ENCODE results near the gene ZBBX.

Gene ZBBX

DNA sequence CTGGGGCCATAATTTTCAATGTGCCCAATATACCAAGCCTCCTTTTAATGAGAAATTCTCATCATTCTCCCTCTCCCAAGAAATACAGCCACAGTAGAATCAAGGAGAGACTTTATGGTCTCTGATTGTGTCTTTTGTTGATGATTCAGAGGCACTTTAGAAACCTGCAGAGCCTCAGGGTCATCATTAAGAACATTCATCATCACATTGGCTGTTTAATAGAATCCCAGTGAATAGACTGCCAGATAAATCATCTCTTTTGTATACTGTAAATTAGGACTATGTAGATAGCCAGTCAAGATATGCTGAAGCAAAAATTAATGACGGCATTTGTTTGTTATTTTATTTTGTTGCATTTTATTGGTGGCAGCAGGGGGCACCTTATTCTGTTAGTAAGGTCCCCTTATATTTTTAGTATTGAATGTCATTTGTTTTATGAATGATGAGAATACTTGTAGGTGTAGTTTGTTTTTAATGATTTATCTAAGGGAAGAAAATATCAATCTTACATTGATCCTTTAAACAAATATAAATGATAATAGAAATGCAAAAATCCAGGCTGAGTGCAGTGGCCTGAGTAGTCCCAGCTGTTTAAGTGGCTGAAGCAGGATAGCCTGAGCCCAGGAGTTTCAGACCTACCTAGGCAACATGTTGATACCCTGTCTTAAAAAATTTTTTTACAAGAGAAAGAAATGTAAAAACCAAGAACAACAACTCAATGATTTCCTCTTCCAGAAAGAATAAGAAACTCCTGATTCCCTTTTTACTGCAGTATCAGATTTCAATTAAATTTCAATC lies 138.8 kb downstream of the ZBBX start:
- no peaks in the 10 kb centered on the region for H3K9me3 ChIP-seq (ENCODE audit: control insufficient read depth in 2 of 2, low read length in 2 of 2)
- H3K4me3 ChIP-seq (ENCODE audit: low read length in 2 of 2): no peak overlapping the region
- H3K9ac ChIP-seq (ENCODE audit: low read length in 2 of 2): no peak overlapping the region
- no peaks in the 10 kb centered on the region for H3K27me3 ChIP-seq (ENCODE audit: control insufficient read depth in 1 of 2, insufficient read depth in 2 of 2, low read length in 2 of 2)
- H3K27ac ChIP-seq (ENCODE audit: low read length): no peak overlapping the region
- H3K4me1 ChIP-seq (ENCODE audit: control insufficient read depth, insufficient read depth, low read length): no peaks in the 10 kb centered on the region
- no peaks in the 10 kb centered on the region for H3K36me3 ChIP-seq (ENCODE audit: control insufficient read depth in 2 of 2, insufficient read depth in 2 of 2, low read length in 2 of 2)

- Histone ChIP-seq H3K9me3 (ENCODE audit: control insufficient read depth in 2 of 2, low read length in 2 of 2) (no peaks in the 10 kb centered on the region), H3K36me3 (ENCODE audit: control insufficient read depth in 2 of 2, insufficient read depth in 2 of 2, low read length in 2 of 2) (no peaks in the 10 kb centered on the region), H3K27ac (ENCODE audit: low read length) (no peak overlapping the region), H3K4me1 (ENCODE audit: control insufficient read depth, insufficient read depth, low read length) (no peaks in the 10 kb centered on the region), H3K4me3 (ENCODE audit: low read length in 2 of 2) (no peak overlapping the region), H3K9ac (ENCODE audit: low read length in 2 of 2) (no peak overlapping the region), H3K27me3 (ENCODE audit: control insufficient read depth in 1 of 2, insufficient read depth in 2 of 2, low read length in 2 of 2) (no peaks in the 10 kb centered on the region)
These were observed 152.0 kb downstream of the ZBBX start for GRCh38 chr3:167228135-167228534.

DNA sequence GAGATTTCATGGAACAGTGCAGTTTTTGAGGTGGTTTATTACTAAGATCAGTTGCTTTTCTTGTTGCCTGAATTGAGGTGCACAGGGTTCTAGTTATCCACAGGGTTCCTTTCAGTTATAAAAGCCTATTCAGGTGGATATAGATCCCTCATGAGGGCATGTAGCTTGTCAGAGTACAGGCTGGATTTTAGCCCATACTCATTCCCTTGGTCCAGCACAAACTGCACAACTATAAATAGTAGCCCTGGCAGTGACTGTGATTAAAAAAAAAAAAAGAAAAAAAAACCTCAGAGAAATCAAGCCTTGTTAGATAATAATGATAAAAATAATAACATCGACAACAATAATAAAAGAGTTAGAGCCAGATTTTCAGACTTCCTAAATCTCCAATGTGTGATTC lies 154.3 kb downstream of the ZBBX start:
- Histone ChIP-seq H3K4me1 (ENCODE audit: control insufficient read depth, insufficient read depth, low read length) (no peaks in the 10 kb centered on the region), H3K9ac (ENCODE audit: low read length in 2 of 2) (no peak overlapping the region), H3K4me3 (ENCODE audit: low read length in 2 of 2) (no peak overlapping the region), H3K36me3 (ENCODE audit: control insufficient read depth in 2 of 2, insufficient read depth in 2 of 2, low read length in 2 of 2) (no peaks in the 10 kb centered on the region), H3K9me3 (ENCODE audit: control insufficient read depth in 2 of 2, low read length in 2 of 2) (no peaks in the 10 kb centered on the region), H3K27ac (ENCODE audit: low read length) (no peak overlapping the region), H3K27me3 (ENCODE audit: control insufficient read depth in 1 of 2, insufficient read depth in 2 of 2, low read length in 2 of 2) (no peaks in the 10 kb centered on the region)

DNA sequence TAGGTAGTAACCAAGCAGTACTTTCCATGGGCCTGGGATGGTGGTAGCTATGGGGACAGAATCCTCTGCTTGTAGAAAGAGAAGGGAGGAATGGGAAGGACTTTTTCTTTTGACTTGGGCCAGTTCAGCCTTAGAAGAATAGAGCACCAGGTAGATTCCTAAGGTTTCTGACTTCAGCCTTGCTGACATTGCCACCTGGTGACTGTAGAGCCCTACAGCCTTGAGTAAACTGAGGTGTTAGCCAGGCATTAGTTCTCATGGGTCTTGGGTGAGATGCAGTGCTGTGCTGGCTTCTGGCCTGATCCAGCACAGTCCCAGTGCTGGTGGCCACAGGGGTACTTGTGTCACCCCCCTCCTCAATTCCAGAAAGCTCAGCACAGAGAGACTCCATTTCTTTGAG lies 171.1 kb downstream of the ZBBX start:
- no peaks in the 10 kb centered on the region for H3K27me3 ChIP-seq (ENCODE audit: control insufficient read depth in 1 of 2, insufficient read depth in 2 of 2, low read length in 2 of 2)
- no peak overlapping the region for H3K27ac ChIP-seq (ENCODE audit: low read length)
- no peak overlapping the region for H3K4me3 ChIP-seq (ENCODE audit: low read length in 2 of 2)
- no peaks in the 10 kb centered on the region for H3K36me3 ChIP-seq (ENCODE audit: control insufficient read depth in 2 of 2, insufficient read depth in 2 of 2, low read length in 2 of 2)
- H3K4me1 ChIP-seq (ENCODE audit: control insufficient read depth, insufficient read depth, low read length): no peaks in the 10 kb centered on the region
- no peaks in the 10 kb centered on the region for H3K9me3 ChIP-seq (ENCODE audit: control insufficient read depth in 2 of 2, low read length in 2 of 2)
- H3K9ac ChIP-seq (ENCODE audit: low read length in 2 of 2): no peak overlapping the region

GRCh38 chr3:167203062-167203461 lies 177.0 kb downstream of the ZBBX start:
- H3K27ac ChIP-seq (ENCODE audit: low read length): no peak overlapping the region

DNA sequence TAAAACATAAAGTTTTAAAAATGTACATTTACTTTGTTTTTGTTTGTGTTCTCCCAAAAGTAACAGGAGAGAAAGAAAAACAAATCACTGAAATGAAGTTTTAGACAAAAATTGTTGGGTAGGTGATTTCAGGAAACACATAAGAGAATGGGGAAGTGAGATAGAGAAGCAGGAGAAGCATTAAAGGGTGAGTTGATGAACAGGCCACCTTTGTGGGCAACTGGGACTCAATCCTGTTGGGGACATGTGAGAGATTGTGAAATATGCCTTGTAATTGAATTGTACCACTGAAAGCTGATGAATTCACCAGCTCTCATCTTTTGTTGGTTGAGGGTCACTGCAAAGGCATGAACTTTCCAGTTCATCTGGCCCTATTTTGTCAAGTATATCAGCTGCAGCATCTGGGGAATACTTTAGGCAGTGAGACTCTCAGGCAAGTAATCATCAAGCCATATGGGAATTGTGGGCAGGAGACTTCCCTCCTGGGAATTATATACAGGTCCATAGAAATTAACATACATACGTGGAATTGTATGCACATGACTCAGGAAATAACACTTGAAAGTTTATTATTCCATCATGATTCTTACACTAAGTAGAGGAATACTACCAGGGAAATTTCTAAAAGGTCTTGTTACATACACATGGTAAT lies 181.0 kb downstream of the ZBBX start:
- no peaks in the 10 kb centered on the region for H3K4me1 ChIP-seq (ENCODE audit: control insufficient read depth, insufficient read depth, low read length)
- H3K36me3 ChIP-seq (ENCODE audit: control insufficient read depth in 2 of 2, insufficient read depth in 2 of 2, low read length in 2 of 2): no peaks in the 10 kb centered on the region
- H3K27me3 ChIP-seq (ENCODE audit: control insufficient read depth in 1 of 2, insufficient read depth in 2 of 2, low read length in 2 of 2): no peaks in the 10 kb centered on the region
- no peak overlapping the region for H3K9ac ChIP-seq (ENCODE audit: low read length in 2 of 2)
- H3K27ac ChIP-seq (ENCODE audit: low read length): no peak overlapping the region
- H3K4me3 ChIP-seq (ENCODE audit: low read length in 2 of 2): no peak overlapping the region
- peaks cover 0 to 2% of the 10 kb centered on the region in 2 donors for H3K9me3 ChIP-seq (ENCODE audit: control insufficient read depth in 2 of 2, low read length in 2 of 2)

More at GRCh38 chr3:167203062-167203461, 177.0 kb downstream of the ZBBX start:
- H3K9ac ChIP-seq (ENCODE audit: low read length in 2 of 2): no peak overlapping the region
- H3K9me3 ChIP-seq (ENCODE audit: control insufficient read depth in 2 of 2, low read length in 2 of 2): no peaks in the 10 kb centered on the region
- no peaks in the 10 kb centered on the region for H3K36me3 ChIP-seq (ENCODE audit: control insufficient read depth in 2 of 2, insufficient read depth in 2 of 2, low read length in 2 of 2)
- no peaks in the 10 kb centered on the region for H3K27me3 ChIP-seq (ENCODE audit: control insufficient read depth in 1 of 2, insufficient read depth in 2 of 2, low read length in 2 of 2)
- no peaks in the 10 kb centered on the region for H3K4me1 ChIP-seq (ENCODE audit: control insufficient read depth, insufficient read depth, low read length)
- H3K4me3 ChIP-seq (ENCODE audit: low read length in 2 of 2): no peak overlapping the region
